K562 (cell line): ENCODE data around the gene PRKCE. TPM values are rescaled to one million over a fixed set of nuclear protein-coding genes. Genes with fewer than 3 reads are reported as not detected.
A peak's percentile ranks its signal among the peaks of the same experiment; 100 is the strongest.

Source experiments
- ARID1B ChIP-seq: fragments of 450-650 bp; IDR thresholded peaks from 2 replicates; pipeline ENCODE4 v1.6.1; 2016; ENCODE audit warnings: antibody characterized with exemption, mild to moderate bottlenecking, inconsistent platforms
- CBFA2T3 ChIP-seq: fragments of 450-650 bp; IDR thresholded peaks from 2 replicates; pipeline ENCODE4 v1.6.1; 2017
- CEBPG ChIP-seq, 3 experiments: fragments of 200-800 bp in 1 of 3; sonication (Bioruptor generic) in 1 of 3; sonication (generic) in 1 of 3; formaldehyde crosslinking in 1 of 3; IDR thresholded peaks in 2 of 3; conservative IDR thresholded peaks in 1 of 3; 2 replicates each; pipeline versions ENCODE4 v1.6.1 to v1.8.0; 2016 to 2022; ENCODE audit warnings: missing compliant biosample characterization in 2 of 3, missing genetic modification characterization in 2 of 3, mild to moderate bottlenecking in 1 of 3, missing genetic modification reagents in 1 of 3
- ETV1 ChIP-seq: fragments of 450-650 bp; conservative IDR thresholded peaks from 2 replicates; pipeline ENCODE4 v1.6.1; 2016; ENCODE audit warnings: missing genetic modification characterization, control low read depth, low read depth, missing compliant biosample characterization
- FOSL1 ChIP-seq: fragments of 200-800 bp; sonication (Bioruptor generic); conservative IDR thresholded peaks from 2 replicates; pipeline ENCODE4 v1.6.1; 2016; ENCODE audit warnings: missing genetic modification characterization, missing compliant biosample characterization
- GABPA ChIP-seq: fragments of 200-800 bp; sonication (Bioruptor generic); conservative IDR thresholded peaks from 2 replicates; pipeline ENCODE4 v1.6.1; 2016; ENCODE audit warnings: low read depth, missing genetic modification characterization, missing compliant biosample characterization
- HES1 ChIP-seq: fragments of 450-650 bp; IDR thresholded peaks from 2 replicates; pipeline ENCODE4 v1.6.1; 2016; ENCODE audit warnings: low read depth, mild to moderate bottlenecking, moderate library complexity
- HIVEP1 ChIP-seq: fragments of 250-450 bp; sonication (Bioruptor Pico); IDR thresholded peaks from 2 replicates; pipeline ENCODE4 v1.4.0; 2020; ENCODE audit warnings: mild to moderate bottlenecking
- HMBOX1 ChIP-seq: sonication (generic); IDR thresholded peaks from 2 replicates; pipeline ENCODE4 v1.6.1; 2016
- JUND ChIP-seq, 2 experiments: IDR thresholded peaks; 2 replicates in 1 of 2; 3 replicates in 1 of 2; pipeline ENCODE4 v1.6.1; 2011; ENCODE audit warnings: borderline replicate concordance in 2 of 2, low read depth in 2 of 2, low read length in 2 of 2, improper control_type of control experiment in 1 of 2, missing biosample characterization in 1 of 2, missing genetic modification characterization in 1 of 2, missing genetic modification reagents in 1 of 2
- KDM4B ChIP-seq, 2 experiments: fragments of 450-650 bp in 1 of 2; sonication (generic) in 1 of 2; IDR thresholded peaks; 2 replicates each; pipeline ENCODE4 v1.6.1; 2016 to 2017; ENCODE audit warnings: borderline replicate concordance in 2 of 2, antibody characterized with exemption in 1 of 2, low read depth in 1 of 2, mild to moderate bottlenecking in 1 of 2
- L3MBTL2 ChIP-seq: fragments of 450-650 bp; IDR thresholded peaks from 2 replicates; pipeline ENCODE4 v1.6.1; 2016; ENCODE audit warnings: mild to moderate bottlenecking, moderate library complexity
- PKNOX1 ChIP-seq: fragments of 450-650 bp; IDR thresholded peaks from 2 replicates; pipeline ENCODE4 v1.6.1; 2016
- POLR2G ChIP-seq: fragments of 200-400 bp; formaldehyde crosslinking; IDR thresholded peaks from 2 replicates; pipeline ENCODE4 v1.6.1; 2017; ENCODE audit warnings: low read depth, mild to moderate bottlenecking, antibody characterized with exemption, low read length, moderate library complexity
- SMAD4 ChIP-seq: fragments of 250-450 bp; sonication (Bioruptor Pico); conservative IDR thresholded peaks from 2 replicates; pipeline ENCODE4 v1.8.0; 2021; ENCODE audit warnings: inconsistent platforms, mild to moderate bottlenecking, moderate library complexity
- SMARCB1 ChIP-seq: IDR thresholded peaks from 2 replicates; pipeline ENCODE4 v1.6.1; 2011; ENCODE audit warnings: improper control_type of control experiment, low read depth; ENCODE audit not compliant: insufficient read length
- SMARCE1 ChIP-seq: fragments of 450-650 bp; IDR thresholded peaks from 2 replicates; pipeline ENCODE4 v1.7.1; 2016; ENCODE audit warnings: mild to moderate bottlenecking
- SRSF1 ChIP-seq: fragments of 200-400 bp; formaldehyde crosslinking; IDR thresholded peaks from 2 replicates; pipeline ENCODE4 v1.6.1; 2017; ENCODE audit warnings: mild to moderate bottlenecking, low read depth, low read length, moderate library complexity
- TCF3 ChIP-seq: sonication (generic); formaldehyde crosslinking; IDR thresholded peaks from 2 replicates; pipeline ENCODE4 v1.4.0; 2020; ENCODE audit warnings: mild to moderate bottlenecking, missing genetic modification reagents
- TEAD1 ChIP-seq, 2 experiments: fragments of 450-650 bp in 1 of 2; sonication (generic) in 1 of 2; formaldehyde crosslinking; IDR thresholded peaks; 2 replicates each; pipeline versions ENCODE4 v1.4.0 to v1.8.0; 2020 to 2022; ENCODE audit warnings: mild to moderate bottlenecking in 2 of 2, missing genetic modification reagents in 1 of 2
- ZNF57 ChIP-seq: fragments of 450-650 bp; formaldehyde crosslinking; IDR thresholded peaks from 2 replicates; pipeline ENCODE4 v1.4.0; 2020; ENCODE audit warnings: mild to moderate bottlenecking, moderate library complexity
- ZNF589 ChIP-seq: fragments of 200-800 bp; sonication (Bioruptor generic); IDR thresholded peaks from 2 replicates; pipeline ENCODE4 v1.6.1; 2016; ENCODE audit warnings: low read depth, missing genetic modification characterization, missing compliant biosample characterization
- polyA plus RNA-seq, 8 experiments: library from polyadenylated mRNA; depleted of rRNA in 4 of 8; stranded (reverse) in 5 of 8; unstranded in 3 of 8; fragments of >200 nt; fragmentation: Nextera tagmentation in 2 of 8; fragmentation: Illumina TruSeq in 1 of 8; extraction: Ambion mirVana in 2 of 8; extraction: Trizol in 1 of 8; gene quantifications; 2 replicates each; pipeline versions ENCODE4 v1.2.1 to v1.2.3, GENCODE V29; 2011 to 2014; ENCODE audit warnings: inconsistent platforms in 1 of 8, missing spikeins in 1 of 8
- total RNA-seq, 7 experiments: library from RNA; depleted of rRNA in 6 of 7; stranded (reverse); fragments of >200 nt in 6 of 7; fragmentation: Illumina TruSeq in 2 of 7; extraction: Trizol in 2 of 7; gene quantifications; 2 replicates each; pipeline versions ENCODE4 v1.2.1 to v1.2.3, GENCODE V29; 2011 to 2021; ENCODE audit warnings: low replicate concordance in 1 of 7
- TF ChIP-seq, protein P1 (sequence below), 2 experiments: fragments of 450-650 bp in 1 of 2; sonication (generic) in 1 of 2; formaldehyde crosslinking in 1 of 2; IDR thresholded peaks in 1 of 2; conservative IDR thresholded peaks in 1 of 2; 2 replicates each; pipeline versions ENCODE4 v1.6.1 to v1.8.1; 2016 to 2023; ENCODE audit warnings: mild to moderate bottlenecking in 2 of 2, moderate library complexity in 2 of 2, inconsistent platforms in 1 of 2, missing genetic modification reagents in 1 of 2

The PRKCE gene
- total and polyA plus RNA-seq, 9 of the 15 experiments (the other 6 are each of a cell fraction or from before 2014, with no cell fraction given), result 0.06 to 1.0 (median 0.22) TPM; not detected in 1

DNA sequence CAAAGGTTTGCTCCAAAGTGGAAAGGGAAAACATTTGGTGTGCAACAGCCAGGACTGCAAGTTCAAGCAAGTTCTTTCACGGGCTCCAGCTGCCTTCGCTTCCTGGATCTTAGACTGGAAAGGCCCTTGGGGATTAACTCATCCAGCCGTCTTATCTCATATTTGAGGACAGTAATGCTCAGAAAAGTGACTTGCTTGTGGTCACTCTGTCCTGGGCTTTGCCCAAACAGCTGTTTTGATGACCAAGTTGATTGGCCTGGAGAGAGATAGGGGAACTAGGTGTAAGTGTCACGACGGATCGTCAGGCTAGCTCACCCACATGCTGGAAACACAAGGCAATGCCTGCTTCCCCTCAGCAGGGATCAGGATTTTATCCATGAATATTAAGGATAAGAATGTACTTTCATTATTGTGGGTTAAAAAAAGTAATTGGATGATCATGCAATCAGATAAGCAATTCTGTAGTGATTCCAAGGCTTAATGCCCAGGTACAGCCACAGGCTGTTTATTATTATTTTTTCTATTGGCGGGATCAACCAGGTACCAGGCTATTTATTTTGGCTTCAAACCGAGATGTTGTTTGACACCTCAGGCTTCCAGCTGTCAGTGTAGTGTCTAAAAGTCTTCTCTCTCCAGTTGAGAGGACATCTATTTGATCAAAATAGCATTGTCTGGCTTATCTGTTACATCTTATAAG, 483.2 kb downstream of the PRKCE start (continued):
- TF ChIP-seq TCF3 (CRISPR knock-in tag) (peak; percentile 38; the same call in 1 of the 2 replicates), CBFA2T3 (peak; percentile 34; the same call in 1 of the 2 replicates), SMAD4 (CRISPR knock-in tag) (peak; percentile 69), HMBOX1 (0 out of 2 replicates have a peak, but pooled peaks have one; percentile 33), TEAD1 (CRISPR knock-in tag; IDR thresholded peaks at IDR 0.05) (peak in 1 of 2 experiments; percentile 16; a peak in 1 of 4 replicates), GABPA (tag) (no peak), POLR2G (no peak), SRSF1 (no peak), KDM4B (IDR thresholded peaks at IDR 0.05; ENCODE audit: borderline replicate concordance in 2 of 2, low read depth in 1 of 2) (no peak), ETV1 (tag) (peak; percentile 26; the same call in 1 of the 2 replicates), SMARCB1 (no peak), CEBPG (CRISPR knock-in tag; IDR thresholded peaks at IDR 0.05) (no peak), CEBPG (tag; conservative IDR thresholded peaks at IDR 0.05 in 1 of 2, IDR thresholded peaks at IDR 0.05 in 1 of 2) (0 out of 4 replicates have a peak, but pooled peaks of 1 of the 2 experiments have one; percentile 32), ZNF589 (CRISPR knock-in tag) (0 out of 2 replicates have a peak, but pooled peaks have one; percentile 39), HIVEP1 (CRISPR knock-in tag) (no peak), SMARCE1 (peak; percentile 26; the same call in 1 of the 2 replicates), FOSL1 (tag) (peak; percentile 81), JUND (IDR thresholded peaks at IDR 0.05; ENCODE audit: borderline replicate concordance, low read depth, low read length) (peak; percentile 52; the same call in 1 of the 2 replicates), JUND (tag; IDR thresholded peaks at IDR 0.05; ENCODE audit: borderline replicate concordance, low read depth, low read length) (peak; percentile 58; the same call in 1 of the 3 replicates), ARID1B (peak; percentile 50; the same call in 1 of the 2 replicates), PKNOX1 (peak; percentile 43; the same call in 1 of the 2 replicates), L3MBTL2 (peak; percentile 75), HES1 (peak; percentile 92), ZNF57 (CRISPR knock-in tag) (no peak)
- TF ChIP-seq, protein P1, sequence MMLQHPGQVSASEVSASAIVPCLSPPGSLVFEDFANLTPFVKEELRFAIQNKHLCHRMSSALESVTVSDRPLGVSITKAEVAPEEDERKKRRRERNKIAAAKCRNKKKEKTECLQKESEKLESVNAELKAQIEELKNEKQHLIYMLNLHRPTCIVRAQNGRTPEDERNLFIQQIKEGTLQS (IDR thresholded peaks at IDR 0.05), result peak; percentile 38; the same call in 1 of the 2 replicates
- TF ChIP-seq, protein P1 (CRISPR knock-in tag; conservative IDR thresholded peaks at IDR 0.05), result no peak
